Islet of Langerhans (tissue), 1 donor: Measurements from ENCODE around the gene PRRT2.
A peak's percentile ranks its signal among the peaks of the same experiment; 100 is the strongest.

Experiments
- FAIRE-seq: peaks from one replicate; lab custom pipeline; 2011; peaks lifted over from hg19 to GRCh38; lab: Jason Lieb, UNC

The PRRT2 gene

DNA sequence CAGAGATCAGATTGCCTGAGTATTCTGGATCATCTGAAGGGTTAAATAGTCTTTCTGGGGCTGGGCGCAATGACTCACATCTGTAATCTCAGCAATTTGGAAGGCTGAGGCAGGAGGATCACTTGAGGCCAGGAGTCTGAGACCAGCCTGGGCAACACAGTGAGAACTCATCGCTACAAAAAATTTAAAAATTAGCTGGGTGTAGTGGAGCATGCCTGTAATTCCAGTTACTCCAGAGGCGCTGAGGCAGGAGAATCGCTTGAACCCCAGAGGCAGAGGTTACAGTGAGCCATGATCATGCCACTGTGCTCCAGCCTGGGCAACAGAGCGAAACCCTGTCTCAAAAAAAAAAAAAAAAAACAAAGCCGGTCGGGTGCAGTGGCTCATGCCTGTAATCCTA is 23.9 kb downstream of the PRRT2 start:
- no peak for FAIRE-seq

DNA sequence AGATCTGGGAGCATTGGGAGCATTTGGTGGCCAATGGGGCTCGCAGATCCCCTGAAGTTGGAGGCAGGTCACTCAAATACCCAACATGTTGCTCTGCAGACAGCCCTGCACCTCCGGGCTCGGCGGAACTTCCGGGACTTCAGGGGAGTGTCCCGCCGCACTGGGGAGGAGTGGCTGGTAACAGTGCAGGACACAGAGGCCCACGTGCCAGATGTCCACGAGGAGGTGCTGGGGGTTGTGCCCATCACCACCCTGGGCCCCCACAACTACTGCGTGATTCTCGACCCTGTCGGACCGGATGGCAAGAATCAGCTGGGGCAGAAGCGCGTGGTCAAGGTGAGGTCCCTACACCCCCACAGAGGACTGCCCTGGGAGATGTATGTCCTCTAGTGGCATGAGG is 24.6 kb downstream of the PRRT2 start:
- FAIRE-seq = no peak

GRCh38 chr16:29837841-29838240 is 25.8 kb downstream of the PRRT2 start:
- FAIRE-seq = no peak

- FAIRE-seq = no peak
Measured at GRCh38 chr16:29839822-29840221, 27.8 kb downstream of the PRRT2 start.

- FAIRE-seq = no peak
Measured at GRCh38 chr16:29840240-29840639, 28.2 kb downstream of the PRRT2 start.

DNA sequence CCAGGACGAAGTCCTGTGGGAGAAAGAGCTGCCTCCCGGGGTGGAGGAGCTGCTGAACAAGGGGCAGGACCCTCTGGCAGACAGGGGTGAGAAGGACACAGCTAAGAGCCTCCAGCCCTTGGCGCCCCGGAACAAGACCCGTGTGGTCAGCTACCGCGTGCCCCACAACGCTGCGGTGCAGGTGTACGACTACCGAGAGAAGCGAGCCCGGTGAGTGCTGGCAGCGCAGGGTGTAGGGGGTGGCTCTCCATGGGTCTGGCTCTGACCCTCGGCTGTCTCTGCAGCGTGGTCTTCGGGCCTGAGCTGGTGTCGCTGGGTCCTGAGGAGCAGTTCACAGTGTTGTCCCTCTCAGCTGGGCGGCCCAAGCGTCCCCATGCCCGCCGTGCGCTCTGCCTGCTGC is 29.6 kb downstream of the PRRT2 start:
- no peak for FAIRE-seq

- no peak for FAIRE-seq
Measured at GRCh38 chr16:29842732-29843346, 30.8 kb downstream of the PRRT2 start.

DNA sequence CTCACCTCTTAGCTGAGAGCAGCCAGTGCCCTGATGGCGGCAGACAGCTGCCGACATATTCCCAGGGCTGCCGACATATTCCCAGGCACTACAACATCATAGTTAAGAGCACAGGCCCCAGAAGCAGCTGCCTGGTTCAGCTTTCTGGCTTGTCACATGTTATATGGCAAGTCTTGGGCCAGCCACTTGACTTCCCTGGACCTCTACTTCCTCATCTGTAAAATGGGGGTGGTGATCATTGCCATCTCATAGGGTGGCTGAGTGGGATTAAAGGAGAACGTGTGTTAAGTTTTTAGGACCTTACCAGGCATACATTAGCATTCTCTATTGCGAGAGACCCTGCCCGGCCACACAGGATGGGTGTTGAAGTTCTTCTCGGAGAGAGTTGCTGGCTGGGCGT is 31.9 kb downstream of the PRRT2 start:
- FAIRE-seq = no peak

- no peak for FAIRE-seq
Measured at GRCh38 chr16:29844575-29845331, 32.8 kb downstream of the PRRT2 start.

GRCh38 chr16:29845656-29846055 is 33.7 kb downstream of the PRRT2 start:
- FAIRE-seq = no peak

- no peak for FAIRE-seq
Measured at GRCh38 chr16:29848420-29849297, 36.7 kb downstream of the PRRT2 start.

DNA sequence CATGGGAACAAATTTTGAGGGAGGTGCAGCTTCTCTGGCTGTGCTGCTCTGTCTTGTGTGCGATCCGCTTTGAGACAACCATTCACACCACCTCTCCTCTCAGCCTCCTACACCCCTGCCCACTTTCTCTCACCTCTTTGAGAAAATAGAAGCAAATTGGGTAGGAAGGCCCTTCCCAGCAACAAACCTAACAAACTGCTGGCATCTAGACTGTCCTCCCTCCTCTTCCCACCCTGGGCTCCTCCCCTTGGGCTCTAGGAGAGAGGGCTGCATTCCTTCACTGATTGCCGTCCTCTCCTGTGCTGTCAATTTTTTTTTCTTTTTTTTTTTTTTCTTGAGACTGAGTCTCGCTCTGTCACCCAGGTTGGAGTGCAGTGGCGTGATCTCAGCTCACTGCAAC is 37.5 kb downstream of the PRRT2 start:
- no peak for FAIRE-seq

- FAIRE-seq = no peak
Measured at GRCh38 chr16:29850998-29851397, 39.0 kb downstream of the PRRT2 start.

- no peak for FAIRE-seq
Measured at GRCh38 chr16:29852654-29853053, 40.7 kb downstream of the PRRT2 start.

DNA sequence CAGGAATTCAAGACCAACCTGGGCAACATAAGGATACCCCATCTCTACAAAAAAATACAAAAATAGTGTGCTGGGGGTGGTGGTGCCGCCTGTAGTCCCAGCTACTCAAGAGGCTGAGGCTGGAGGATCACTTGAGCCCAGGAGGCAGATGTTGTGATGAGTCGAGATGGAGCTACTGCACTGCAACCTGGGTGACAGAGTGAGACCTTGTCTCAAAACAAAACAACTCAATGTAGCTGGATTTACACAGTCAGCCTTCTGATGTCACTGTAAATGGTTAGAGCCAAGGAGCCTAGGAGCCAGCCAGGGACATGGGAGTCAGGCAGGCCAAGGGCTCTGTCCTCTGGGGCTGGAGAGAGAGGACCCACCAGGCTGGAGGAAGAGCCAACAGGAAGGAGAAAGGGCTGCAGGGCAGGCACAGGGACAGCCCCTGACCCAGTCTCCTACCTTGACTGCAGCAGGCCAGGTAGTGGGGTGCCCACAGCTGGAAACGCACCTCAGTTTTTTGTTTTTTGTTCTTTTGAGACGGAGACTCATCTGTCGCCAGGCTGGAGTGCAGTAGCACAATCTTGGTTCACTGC is 42.6 kb downstream of the PRRT2 start:
- no peak for FAIRE-seq

DNA sequence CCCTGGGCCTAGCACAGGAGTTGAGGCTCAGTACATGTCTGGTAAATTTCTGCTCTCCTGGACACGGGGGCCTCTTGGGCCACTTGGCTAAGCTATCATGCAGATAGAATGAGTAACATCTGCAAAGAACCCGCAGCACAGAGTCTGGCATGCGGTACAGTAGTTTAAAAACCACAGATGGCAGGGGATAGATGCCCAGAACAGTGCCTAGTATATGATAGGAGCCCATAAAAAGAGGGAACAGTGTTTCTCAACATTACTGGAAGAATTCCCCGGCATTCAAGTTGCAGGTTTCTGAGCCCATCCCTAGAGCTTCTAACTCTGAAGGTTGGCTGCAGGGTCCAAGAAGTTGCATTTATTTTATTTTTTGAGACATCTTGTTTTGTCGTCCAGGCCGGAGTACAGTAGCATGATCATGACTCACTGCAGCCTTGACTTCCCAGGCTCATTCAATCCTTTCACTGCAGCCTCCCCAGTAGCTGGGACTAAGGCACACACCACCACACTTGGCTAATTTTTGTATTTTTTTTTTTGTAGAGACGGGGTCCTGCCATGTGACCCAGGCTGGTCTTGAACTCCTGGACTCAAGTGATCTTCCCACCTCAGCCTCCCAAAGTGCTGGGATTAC is 45.3 kb downstream of the PRRT2 start:
- FAIRE-seq = no peak

DNA sequence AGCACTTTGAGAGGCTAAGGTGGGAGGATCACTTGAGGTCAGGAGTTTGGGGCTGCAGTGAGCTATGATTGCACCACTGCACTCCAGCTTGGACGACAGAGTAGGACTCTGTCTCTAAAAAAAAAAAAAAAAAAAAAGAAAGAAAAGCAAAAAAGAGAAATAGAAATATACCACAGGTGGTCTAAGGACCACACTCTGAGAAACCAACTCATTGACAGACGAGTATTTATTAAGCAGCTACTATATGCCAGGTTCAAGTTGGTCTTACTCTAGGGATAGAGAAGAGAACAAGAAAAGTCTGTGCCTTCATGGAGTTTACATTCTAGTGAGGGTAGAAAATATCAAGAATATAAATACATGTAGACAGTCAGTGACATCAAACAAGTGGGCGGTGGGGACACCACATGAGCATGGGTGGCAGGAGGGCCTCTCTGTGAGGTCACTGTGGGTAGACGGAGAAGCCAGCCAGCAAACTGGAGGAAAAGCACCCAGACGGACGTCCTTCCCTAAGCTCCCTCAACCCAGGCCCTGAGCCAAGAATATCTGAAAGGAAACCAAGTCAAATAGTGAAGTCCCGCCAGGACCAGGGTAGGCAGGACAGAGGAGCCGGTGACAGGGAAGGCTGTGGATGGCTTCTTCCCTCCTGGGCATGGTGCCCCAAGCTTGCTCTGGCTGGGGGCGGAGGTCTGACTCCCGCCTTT is 46.3 kb downstream of the PRRT2 start:
- no peak for FAIRE-seq

DNA sequence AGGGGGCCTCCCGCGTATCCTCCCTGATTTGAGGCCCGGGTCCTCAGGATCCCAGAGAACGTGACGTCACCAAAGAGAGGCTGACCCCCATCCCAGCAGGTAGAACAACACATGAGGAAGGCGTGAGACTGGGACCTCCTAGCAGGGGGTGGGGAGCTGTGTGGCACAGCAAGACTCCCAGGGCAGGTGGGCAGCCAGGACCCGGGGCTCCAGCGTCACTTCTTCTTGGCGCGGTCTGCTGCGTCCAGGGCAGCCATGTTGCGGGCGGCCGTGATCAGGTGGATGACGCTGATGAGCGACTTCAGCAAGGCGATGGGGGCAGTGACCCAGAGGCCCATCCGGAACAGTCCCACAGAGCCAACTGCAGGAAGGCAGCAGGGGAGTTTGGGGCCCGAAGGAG is 47.0 kb downstream of the PRRT2 start:
- no peak for FAIRE-seq

- FAIRE-seq = no peak
Measured at GRCh38 chr16:29860218-29860617, 48.2 kb downstream of the PRRT2 start.

- FAIRE-seq = no peak
Measured at GRCh38 chr16:29862383-29862883, 50.4 kb downstream of the PRRT2 start.

GRCh38 chr16:29862884-29863668 is 51.1 kb downstream of the PRRT2 start, which contains the start of gene CDIPT:
CDIPT (minus strand) TSS chr16:29863226; CDS start chr16:29862857, 369 bp downstream.
- FAIRE-seq = peak; percentile 70
